ENCODE measurements around the gene CLTB.

- TF ChIP-seq ZNF274 (IDR thresholded peaks at IDR 0.05; ENCODE audit: low read depth, low read length): no peak
- no peak for TF ChIP-seq YY1 (IDR thresholded peaks at IDR 0.05; ENCODE audit: insufficient read depth, insufficient read length)
Measured at GRCh38 chr5:176384366-176384930, 31.9 kb downstream of the CLTB start.

Measured in NT2/D1 (cell line).